GM12874 (cell line): Measurements from ENCODE around the gene EPS15.

Experiments used
- CTCF ChIP-seq: IDR thresholded peaks from 2 replicates; pipeline ENCODE4 v1.5.1; 2011; ENCODE audit warnings: low read depth, mild to moderate bottlenecking, control low read depth, low read length, moderate library complexity; ENCODE audit not compliant: insufficient read depth

Gene EPS15

GRCh38 chr1:51380936-51381335 lies 138.1 kb downstream of the EPS15 start:
- TF ChIP-seq CTCF, result no peak

DNA sequence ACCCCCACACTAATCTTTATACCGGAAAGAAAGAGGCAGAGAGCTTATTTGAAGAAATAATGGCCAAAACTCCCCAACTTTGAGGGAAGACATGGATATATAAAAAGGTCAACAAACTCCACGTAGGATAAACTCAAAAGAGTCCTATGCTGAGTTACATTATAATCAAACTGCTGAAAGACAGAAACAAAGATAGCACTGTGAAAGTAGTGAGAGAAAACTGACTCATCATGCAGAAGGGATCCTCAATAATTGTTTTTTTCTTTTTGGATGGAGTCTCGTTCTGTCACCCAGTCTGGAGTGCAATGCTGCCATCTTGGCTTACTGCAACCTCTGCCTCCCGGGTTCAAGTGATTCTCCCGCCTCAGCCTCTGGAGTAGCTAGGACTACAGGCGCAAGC lies 140.2 kb downstream of the EPS15 start:
- TF ChIP-seq CTCF, result no peak

GRCh38 chr1:51373898-51374297 lies 145.2 kb downstream of the EPS15 start:
- TF ChIP-seq CTCF, result no peak

- TF ChIP-seq CTCF, result no peak
These were observed 146.5 kb downstream of the EPS15 start for GRCh38 chr1:51372561-51372960.

- TF ChIP-seq CTCF, result no peak
These were observed 149.9 kb downstream of the EPS15 start for GRCh38 chr1:51369171-51369570.

- no peak for TF ChIP-seq CTCF
These were observed 153.3 kb downstream of the EPS15 start for GRCh38 chr1:51365774-51366173.

GRCh38 chr1:51359879-51360278 lies 159.2 kb downstream of the EPS15 start:
- no peak for TF ChIP-seq CTCF

DNA sequence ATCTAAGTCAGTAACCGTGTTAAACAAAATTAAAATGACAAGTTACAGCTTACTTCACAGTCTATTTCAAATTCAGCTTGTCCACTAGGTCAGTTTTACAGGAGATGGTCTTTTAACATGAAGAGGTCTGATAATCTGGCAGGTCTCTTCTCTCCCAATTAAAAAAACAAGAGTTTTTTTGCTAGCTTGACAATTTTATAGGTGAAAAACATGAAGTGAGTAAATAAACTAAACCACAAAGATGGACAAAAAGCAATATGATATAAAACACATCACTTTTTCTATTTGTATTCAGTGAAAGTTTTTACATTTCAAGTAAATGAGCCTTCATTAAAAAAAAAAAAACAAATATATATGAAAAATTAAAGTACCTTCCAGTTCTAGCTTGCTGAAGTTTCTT lies 163.7 kb downstream of the EPS15 start:
- no peak for TF ChIP-seq CTCF
